Neural cell (in vitro differentiated cells): ENCODE data around the gene FAM241A. TPM values are rescaled to one million over a fixed set of nuclear protein-coding genes. Genes with fewer than 3 reads are reported as not detected.

Source experiments
- H2AFZ ChIP-seq: fragments of 200-600, 300-800 bp; sonication (generic), shearing (Covaris generic); 2 replicates; pipeline ENCODE4 v1.6.0; 2014; ENCODE audit warnings: low read depth, mild to moderate bottlenecking, antibody characterized with exemption, low read length, moderate library complexity
- H3F3A ChIP-seq: fragments of 200-600 bp; shearing (Covaris generic); 2 replicates; pipeline ENCODE4 v1.6.1; 2016; ENCODE audit warnings: mild to moderate bottlenecking, moderate library complexity, mixed read lengths, antibody characterized with exemption, low read length; ENCODE audit not compliant: insufficient read depth, poor library complexity, severe bottlenecking
- H3K27ac ChIP-seq: fragments of 200-600, 300-800 bp; sonication (generic), shearing (Covaris generic); 2 replicates; pipeline ENCODE4 v1.5.1; 2014; ENCODE audit warnings: mild to moderate bottlenecking, low read length, moderate library complexity
- H3K27me3 ChIP-seq: fragments of 300-800, 200-600 bp; sonication (generic), shearing (Covaris generic); 2 replicates; pipeline ENCODE4 v1.6.0; 2014; ENCODE audit warnings: mild to moderate bottlenecking, low read depth, low read length, moderate library complexity; ENCODE audit not compliant: insufficient read depth
- H3K36me3 ChIP-seq: fragments of 300-800, 200-600 bp; sonication (generic), shearing (Covaris generic); 2 replicates; pipeline ENCODE4 v1.5.1; 2014; ENCODE audit warnings: mild to moderate bottlenecking, antibody characterized with exemption, low read length, moderate library complexity; ENCODE audit not compliant: insufficient read depth
- H3K4me2 ChIP-seq: fragments of 300-800, 200-600 bp; sonication (generic), shearing (Covaris generic); 2 replicates; pipeline ENCODE4 v1.6.0; 2014; ENCODE audit warnings: mild to moderate bottlenecking, low read length
- H3K4me3 ChIP-seq: fragments of 300-800, 200-600 bp; sonication (generic), shearing (Covaris generic); 2 replicates; pipeline ENCODE4 v1.5.1; 2014; ENCODE audit warnings: mild to moderate bottlenecking, low read length, moderate library complexity
- H3K79me2 ChIP-seq: fragments of 200-600 bp; shearing (Covaris generic); replicated peaks from 2 replicates; pipeline ENCODE4 v1.6.0; 2014; ENCODE audit warnings: mild to moderate bottlenecking, low read length, moderate library complexity; ENCODE audit not compliant: insufficient read depth
- H3K9ac ChIP-seq: fragments of 300-800, 200-600 bp; sonication (generic), shearing (Covaris generic); 2 replicates; pipeline ENCODE4 v1.6.1; 2016; ENCODE audit warnings: mild to moderate bottlenecking, low read length, mixed read lengths
- H3K9me2 ChIP-seq: fragments of 200-600 bp; shearing (Covaris generic); 2 replicates; pipeline ENCODE4 v1.6.1; 2016; ENCODE audit warnings: mild to moderate bottlenecking, low read length, mixed read lengths; ENCODE audit not compliant: insufficient read depth
- H3K9me3 ChIP-seq: fragments of 200-600, 300-800 bp; sonication (generic), shearing (Covaris generic); 2 replicates; pipeline ENCODE4 v1.6.1; 2016; ENCODE audit warnings: mild to moderate bottlenecking, mixed run types, low read length, moderate library complexity, mixed read lengths
- H4K20me1 ChIP-seq: fragments of 200-600 bp; shearing (Covaris generic); 2 replicates; pipeline ENCODE4 v1.6.1; 2016; ENCODE audit warnings: mild to moderate bottlenecking, mixed run types; ENCODE audit not compliant: insufficient read depth
- CTCF ChIP-seq: fragments of 450-650 bp; IDR thresholded peaks from 2 replicates; pipeline ENCODE4 v1.5.1; 2014; ENCODE audit warnings: antibody characterized with exemption, mild to moderate bottlenecking, moderate library complexity; ENCODE audit not compliant: poor library complexity, severe bottlenecking
- EP300 ChIP-seq: fragments of 450-650 bp; conservative IDR thresholded peaks from 2 replicates; pipeline ENCODE4 v1.6.1; 2014; ENCODE audit warnings: antibody characterized with exemption, mild to moderate bottlenecking, moderate library complexity; ENCODE audit not compliant: poor library complexity, severe bottlenecking
- EZH2 ChIP-seq: fragments of 200-600, 300-800 bp; shearing (Covaris generic), sonication (generic); IDR thresholded peaks from 2 replicates; pipeline ENCODE4 v1.6.1; 2014; ENCODE audit warnings: antibody characterized with exemption, low read length, borderline replicate concordance, mild to moderate bottlenecking; ENCODE audit not compliant: insufficient read depth, poor library complexity, severe bottlenecking
- MXI1 ChIP-seq: fragments of 450-650 bp; conservative IDR thresholded peaks from 2 replicates; pipeline ENCODE4 v1.6.1; 2014; ENCODE audit warnings: antibody characterized with exemption, mild to moderate bottlenecking; ENCODE audit not compliant: poor library complexity, severe bottlenecking
- POLR2AphosphoS5 ChIP-seq: IDR thresholded peaks from 2 replicates; pipeline ENCODE4 v1.6.1; 2012
- RAD21 ChIP-seq: fragments of 450-650 bp; conservative IDR thresholded peaks from 2 replicates; pipeline ENCODE4 v1.6.1; 2014; ENCODE audit warnings: antibody characterized with exemption, mild to moderate bottlenecking, moderate library complexity
- REST ChIP-seq: IDR thresholded peaks from 2 replicates; pipeline ENCODE4 v1.6.1; 2012; ENCODE audit warnings: borderline replicate concordance
- SMC3 ChIP-seq: fragments of 450-650 bp; conservative IDR thresholded peaks from 2 replicates; pipeline ENCODE4 v1.6.1; 2014; ENCODE audit warnings: antibody characterized with exemption, mild to moderate bottlenecking, moderate library complexity; ENCODE audit not compliant: poor library complexity
- TAF1 ChIP-seq: IDR thresholded peaks from 2 replicates; pipeline ENCODE4 v1.6.1; 2012; ENCODE audit warnings: low read depth
- polyA plus RNA-seq: library from polyadenylated mRNA; depleted of rRNA; stranded (reverse); fragments of >200 nt; gene quantifications from 2 replicates; pipeline ENCODE4 v1.2.3, GENCODE V29; 2014

FAM241A gene
- polyA plus RNA-seq, 1 donor from 2014 or later: 0.59 TPM

GRCh38 chr4:112114452-112114851 is 30.8 kb upstream of the FAM241A start:
- Histone ChIP-seq H3K9ac (no peak overlapping the region), H3F3A (no peaks in the 10 kb centered on the region), H3K27me3 (no peaks in the 10 kb centered on the region), H3K9me3 (no peaks in the 10 kb centered on the region), H3K36me3 (no peaks in the 10 kb centered on the region), H3K79me2 (no peaks in the 10 kb centered on the region), H3K9me2 (no peaks in the 10 kb centered on the region), H4K20me1 (no peaks in the 10 kb centered on the region), H3K4me3 (no peak overlapping the region), H3K4me2 (no peak overlapping the region), H3K27ac (no peak overlapping the region), H2AFZ (no peak overlapping the region)
- no peak for TF ChIP-seq TAF1
- no peak for TF ChIP-seq RAD21
- TF ChIP-seq MXI1: no peak
- TF ChIP-seq EZH2: no peak
- TF ChIP-seq CTCF: no peak
- TF ChIP-seq POLR2AphosphoS5: no peak
- no peak for TF ChIP-seq SMC3
- no peak for TF ChIP-seq REST
- TF ChIP-seq EP300: no peak

DNA sequence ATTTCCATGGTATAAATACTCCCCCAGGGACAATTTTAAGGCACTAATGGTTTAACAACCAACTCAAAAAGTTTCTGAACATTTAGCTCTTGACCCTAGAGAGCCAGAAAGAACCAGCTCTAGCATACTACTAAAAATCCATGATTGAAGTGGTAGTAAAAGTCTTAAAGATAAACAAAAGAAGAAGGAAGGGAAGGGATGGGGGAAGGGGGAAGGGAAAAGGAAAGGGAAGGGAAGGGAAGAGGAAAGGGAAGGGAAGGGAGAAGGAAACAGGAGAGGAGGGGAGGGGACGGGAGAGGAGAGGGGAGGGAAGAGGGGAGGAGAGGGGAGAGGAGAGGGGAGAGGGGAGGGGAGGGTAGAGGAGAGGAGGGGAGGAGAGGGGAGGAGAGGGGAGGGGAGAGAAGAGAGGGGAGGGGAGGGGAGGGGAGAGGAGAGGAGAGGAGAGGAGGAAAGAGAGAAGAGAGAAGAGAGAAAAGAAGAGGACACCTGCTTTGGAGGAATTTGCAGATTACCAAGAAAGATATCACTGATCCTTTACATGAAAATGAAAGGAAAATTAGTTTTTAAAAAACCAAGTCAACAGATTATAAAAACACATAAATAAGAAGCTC is 26.4 kb upstream of the FAM241A start:
- TF ChIP-seq EZH2 (no peak), POLR2AphosphoS5 (no peak), REST (no peak), EP300 (no peak), TAF1 (no peak), SMC3 (no peak), MXI1 (no peak), CTCF (no peak), RAD21 (no peak)
- Histone ChIP-seq H3K9me2 (no peaks in the 10 kb centered on the region), H3K36me3 (no peaks in the 10 kb centered on the region), H3K9me3 (no peaks in the 10 kb centered on the region), H2AFZ (no peak overlapping the region), H4K20me1 (no peaks in the 10 kb centered on the region), H3F3A (no peaks in the 10 kb centered on the region), H3K9ac (no peak overlapping the region), H3K27ac (no peak overlapping the region), H3K79me2 (no peaks in the 10 kb centered on the region), H3K4me2 (no peak overlapping the region), H3K27me3 (no peaks in the 10 kb centered on the region), H3K4me3 (no peak overlapping the region)
